PFSK-1 (cell line): Measurements from ENCODE around the gene RBM11. TPM values are rescaled to one million over a fixed set of nuclear protein-coding genes. Genes with fewer than 3 reads are reported as not detected.

Source experiments
- FOXP2 ChIP-seq: optimal IDR thresholded peaks from 2 replicates; pipeline ENCODE3; 2011; ENCODE audit warnings: borderline replicate concordance, control low read depth, inconsistent platforms; ENCODE audit not compliant: insufficient read depth; ENCODE audit errors: extremely low read length, extremely low read depth
- POLR2AphosphoS5 ChIP-seq: IDR thresholded peaks from 2 replicates; pipeline ENCODE4 v1.6.1; 2012; ENCODE audit warnings: low read depth, mild to moderate bottlenecking, control low read depth, low read length, moderate library complexity
- REST ChIP-seq, 2 experiments: IDR thresholded peaks; 2 replicates each; pipeline versions ENCODE4 v1.6.1 to v1.8.0; 2011 to 2012; ENCODE audit warnings: low read depth in 2 of 2, low read length in 2 of 2, control low read depth in 1 of 2, inconsistent platforms in 1 of 2, mild to moderate bottlenecking in 1 of 2, moderate library complexity in 1 of 2; ENCODE audit not compliant: insufficient read depth in 1 of 2
- SIN3A ChIP-seq: IDR thresholded peaks from 2 replicates; pipeline ENCODE4 v1.6.1; 2012; ENCODE audit warnings: mild to moderate bottlenecking, low read length, moderate library complexity, borderline replicate concordance; ENCODE audit not compliant: insufficient read depth
- TAF1 ChIP-seq: IDR thresholded peaks from 2 replicates; pipeline ENCODE4 v1.6.1; 2012; ENCODE audit warnings: low read length, control low read depth, borderline replicate concordance; ENCODE audit not compliant: insufficient read depth
- polyA plus RNA-seq: library from polyadenylated mRNA; unstranded; fragments of >200 nt; gene quantifications from one replicate; pipeline ENCODE4 v1.2.1, GENCODE V29; 2012; ENCODE audit warnings: low read depth, missing spikeins; ENCODE audit not compliant: insufficient read length

Gene RBM11
- not detected for polyA plus RNA-seq

GRCh38 chr21:14215971-14216641 lies at the start of gene RBM11:
Gene RBM11, plus strand, starts transcription at chr21:14216157. Its CDS starts 30 bp downstream, at chr21:14216187.
- TF ChIP-seq POLR2AphosphoS5 (no peak), FOXP2 (no peak), REST (IDR thresholded peaks at IDR 0.05; ENCODE audit: insufficient read depth in 1 of 2, low read depth in 2 of 2, low read length in 2 of 2) (no peak), SIN3A (no peak), TAF1 (no peak)

GRCh38 chr21:14206222-14206621 lies 9.7 kb upstream of the RBM11 start:
- no peak for TF ChIP-seq REST (IDR thresholded peaks at IDR 0.05; ENCODE audit: insufficient read depth in 1 of 2, low read depth in 2 of 2, low read length in 2 of 2)
- TF ChIP-seq POLR2AphosphoS5: no peak
- TF ChIP-seq TAF1: no peak
- TF ChIP-seq SIN3A: no peak
- no peak for TF ChIP-seq FOXP2

- TF ChIP-seq REST (IDR thresholded peaks at IDR 0.05; ENCODE audit: insufficient read depth in 1 of 2, low read depth in 2 of 2, low read length in 2 of 2) (no peak), TAF1 (no peak), SIN3A (no peak), FOXP2 (no peak), POLR2AphosphoS5 (no peak)
These were observed 5.2 kb upstream of the RBM11 start, which contains the start of gene LIPI for GRCh38 chr21:14210738-14211137. Gene LIPI, minus strand, starts transcription at chr21:14210955. Its CDS starts 110 bp downstream, at chr21:14210845.

GRCh38 chr21:14213164-14213563 lies 2.8 kb upstream of the RBM11 start:
- no peak for TF ChIP-seq POLR2AphosphoS5

GRCh38 chr21:14223365-14223764 lies 7.4 kb downstream of the RBM11 start:
- TF ChIP-seq POLR2AphosphoS5 (no peak), SIN3A (no peak), TAF1 (no peak), FOXP2 (no peak)

GRCh38 chr21:14229399-14229798 lies 13.4 kb downstream of the RBM11 start:
- TF ChIP-seq SIN3A (no peak), TAF1 (no peak), FOXP2 (no peak), REST (IDR thresholded peaks at IDR 0.05; ENCODE audit: insufficient read depth in 1 of 2, low read depth in 2 of 2, low read length in 2 of 2) (no peak), POLR2AphosphoS5 (no peak)
